Smooth muscle cell (in vitro differentiated cells): ENCODE measurements around the gene CROCC2. TPM values are rescaled to one million over a fixed set of nuclear protein-coding genes. Genes with fewer than 3 reads are reported as not detected.

Experiments used
- DNase-seq: peaks from one replicate; lab custom pipeline; 2025; ENCODE audit not compliant: unreplicated experiment; lab: John Stamatoyannopoulos, UW
- H2AFZ ChIP-seq: fragments of 200-600 bp; sonication (generic); 2 replicates; pipeline ENCODE4 v1.6.0; 2016; ENCODE audit warnings: antibody characterized with exemption, low read depth, mild to moderate bottlenecking
- H3F3A ChIP-seq: fragments of 200-600 bp; sonication (generic); 2 replicates; pipeline ENCODE4 v1.6.0; 2017; ENCODE audit warnings: antibody characterized with exemption, low read depth
- H3K27ac ChIP-seq: fragments of 200-600 bp; sonication (generic); 2 replicates; pipeline ENCODE4 v1.5.1; 2016; ENCODE audit warnings: low read depth, mild to moderate bottlenecking
- H3K27me3 ChIP-seq: fragments of 200-600 bp; sonication (generic); 2 replicates; pipeline ENCODE4 v1.6.1; 2016; ENCODE audit warnings: low read depth, mild to moderate bottlenecking
- H3K36me3 ChIP-seq: fragments of 200-600 bp; sonication (generic); 2 replicates; pipeline ENCODE4 v1.5.1; 2016; ENCODE audit warnings: low read depth
- H3K4me1 ChIP-seq: fragments of 200-600 bp; sonication (generic); 2 replicates; pipeline ENCODE4 v1.5.1; 2016; ENCODE audit warnings: low read depth
- H3K4me2 ChIP-seq: fragments of 200-600 bp; sonication (generic); 2 replicates; pipeline ENCODE4 v1.6.0; 2016; ENCODE audit warnings: mild to moderate bottlenecking
- H3K4me3 ChIP-seq: fragments of 200-600 bp; sonication (generic); 2 replicates; pipeline ENCODE4 v1.5.1; 2016; ENCODE audit warnings: mild to moderate bottlenecking
- H3K79me2 ChIP-seq: fragments of 200-600 bp; sonication (generic); 2 replicates; pipeline ENCODE4 v1.6.0; 2016; ENCODE audit warnings: low read depth, mild to moderate bottlenecking
- H3K9ac ChIP-seq: fragments of 200-600 bp; sonication (generic); 2 replicates; pipeline ENCODE4 v1.6.0; 2016; ENCODE audit warnings: low read depth
- H3K9me3 ChIP-seq: fragments of 200-600 bp; sonication (generic); replicated peaks from 2 replicates; pipeline ENCODE4 v1.5.1; 2016; ENCODE audit warnings: low read depth
- H4K20me1 ChIP-seq: fragments of 200-600 bp; sonication (generic); 2 replicates; pipeline ENCODE4 v1.6.0; 2016; ENCODE audit warnings: low read depth
- CTCF ChIP-seq: fragments of 200-600 bp; sonication (generic); IDR thresholded peaks from 2 replicates; pipeline ENCODE4 v1.5.1; 2017; ENCODE audit warnings: borderline replicate concordance, mild to moderate bottlenecking, antibody characterized with exemption; ENCODE audit not compliant: insufficient read depth, poor library complexity, severe bottlenecking
- WGBS: methylation state at CpG from one replicate; pipeline ENCODE4 v1.1.7; 2016; ENCODE audit warnings: low lambda C conversion rate; 5-methylcytosine and 5-hydroxymethylcytosine counted together
- polyA plus RNA-seq: library from polyadenylated mRNA; unstranded; fragments of >200 nt; fragmentation: Nextera tagmentation; extraction: Ambion mirVana; gene quantifications from 2 replicates; pipeline ENCODE4 v1.2.1, GENCODE V29; 2016
- total RNA-seq: library from RNA; depleted of rRNA; stranded (reverse); fragments of >200 nt; gene quantifications from 2 replicates; pipeline ENCODE4 v1.2.3, GENCODE V29; 2014

Gene CROCC2
- total and polyA plus RNA-seq, 2 experiments from 2014 or later = not detected

- Histone ChIP-seq H2AFZ (no peak overlapping the region), H3K79me2 (no peaks in the 10 kb centered on the region), H4K20me1 (no peaks in the 10 kb centered on the region), H3K4me1 (no peaks in the 10 kb centered on the region), H3K9me3 (no peaks in the 10 kb centered on the region), H3K27ac (no peak overlapping the region), H3K36me3 (no peaks in the 10 kb centered on the region), H3K4me2 (no peak overlapping the region), H3F3A (no peaks in the 10 kb centered on the region), H3K9ac (no peak overlapping the region), H3K4me3 (no peak overlapping the region), H3K27me3 (no peaks in the 10 kb centered on the region)
- WGBS = 90% methylated on average over 17 of the region's 17 CpGs
- TF ChIP-seq CTCF = no peak
- DNase-seq = no peak
Observed at GRCh38 chr2:240955306-240956170, 49.4 kb downstream of the CROCC2 start.

- no peak for DNase-seq
- Histone ChIP-seq H3K27ac (no peak overlapping the region), H3F3A (no peaks in the 10 kb centered on the region), H3K4me2 (no peak overlapping the region), H3K9me3 (no peaks in the 10 kb centered on the region), H3K9ac (no peak overlapping the region), H4K20me1 (no peaks in the 10 kb centered on the region), H3K4me1 (no peaks in the 10 kb centered on the region), H3K36me3 (no peaks in the 10 kb centered on the region), H3K79me2 (no peaks in the 10 kb centered on the region), H3K27me3 (no peaks in the 10 kb centered on the region), H3K4me3 (no peak overlapping the region), H2AFZ (no peak overlapping the region)
- no peak for TF ChIP-seq CTCF
- 83% methylated on average over 16 of the region's 16 CpGs for WGBS
Observed at GRCh38 chr2:240956171-240956934, 50.2 kb downstream of the CROCC2 start.

- H3F3A ChIP-seq = no peaks in the 10 kb centered on the region
- WGBS = 94% methylated on average over 17 of the region's 32 CpGs
- no peaks in the 10 kb centered on the region for H3K27me3 ChIP-seq
- H4K20me1 ChIP-seq = no peaks in the 10 kb centered on the region
- no peak for DNase-seq
- no peak overlapping the region for H3K4me3 ChIP-seq
- H3K9ac ChIP-seq = no peak overlapping the region
- H3K4me1 ChIP-seq = peaks cover 2% of the 10 kb centered on the region
- no peaks in the 10 kb centered on the region for H3K36me3 ChIP-seq
- H3K9me3 ChIP-seq = no peaks in the 10 kb centered on the region
- H3K4me2 ChIP-seq = no peak overlapping the region
- no peak overlapping the region for H2AFZ ChIP-seq
- no peaks in the 10 kb centered on the region for H3K79me2 ChIP-seq
- no peak for TF ChIP-seq CTCF
- H3K27ac ChIP-seq = no peak overlapping the region
Observed at GRCh38 chr2:240956935-240957655, 51.0 kb downstream of the CROCC2 start.
